ENCODE results near the gene TYK2.

- TF ChIP-seq FOS (IDR thresholded peaks at IDR 0.05; ENCODE audit: low read depth, low read length): no peak
- TF ChIP-seq, protein P1, sequence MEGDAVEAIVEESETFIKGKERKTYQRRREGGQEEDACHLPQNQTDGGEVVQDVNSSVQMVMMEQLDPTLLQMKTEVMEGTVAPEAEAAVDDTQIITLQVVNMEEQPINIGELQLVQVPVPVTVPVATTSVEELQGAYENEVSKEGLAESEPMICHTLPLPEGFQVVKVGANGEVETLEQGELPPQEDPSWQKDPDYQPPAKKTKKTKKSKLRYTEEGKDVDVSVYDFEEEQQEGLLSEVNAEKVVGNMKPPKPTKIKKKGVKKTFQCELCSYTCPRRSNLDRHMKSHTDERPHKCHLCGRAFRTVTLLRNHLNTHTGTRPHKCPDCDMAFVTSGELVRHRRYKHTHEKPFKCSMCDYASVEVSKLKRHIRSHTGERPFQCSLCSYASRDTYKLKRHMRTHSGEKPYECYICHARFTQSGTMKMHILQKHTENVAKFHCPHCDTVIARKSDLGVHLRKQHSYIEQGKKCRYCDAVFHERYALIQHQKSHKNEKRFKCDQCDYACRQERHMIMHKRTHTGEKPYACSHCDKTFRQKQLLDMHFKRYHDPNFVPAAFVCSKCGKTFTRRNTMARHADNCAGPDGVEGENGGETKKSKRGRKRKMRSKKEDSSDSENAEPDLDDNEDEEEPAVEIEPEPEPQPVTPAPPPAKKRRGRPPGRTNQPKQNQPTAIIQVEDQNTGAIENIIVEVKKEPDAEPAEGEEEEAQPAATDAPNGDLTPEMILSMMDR (conservative IDR thresholded peaks at IDR 0.05; ENCODE audit: low read depth, low read length): no peak
- TF ChIP-seq MAFK (IDR thresholded peaks at IDR 0.05; ENCODE audit: low read depth, low read length): no peak
- no peak for TF ChIP-seq MXI1 (IDR thresholded peaks at IDR 0.05; ENCODE audit: borderline replicate concordance, low read depth, low read length)
- no peak for TF ChIP-seq RFX5 (IDR thresholded peaks at IDR 0.05; ENCODE audit: low read depth, low read length)
- TF ChIP-seq RAD21 (IDR thresholded peaks at IDR 0.05; ENCODE audit: low read length): no peak
Observed at GRCh38 chr19:10378124-10378523, 2.2 kb downstream of the TYK2 start.

Data from IMR-90 (cell line).